Kidney capillary endothelial cell (primary cell): ENCODE data around the gene TRAPPC3.
"Not testable (repeated sequence)": the region's sequence is repeated elsewhere in the genome, so short reads cannot be mapped to it uniquely, and the experiment has no call there.

Source experiments
- DNase-seq: peaks from one replicate; pipeline ENCODE4 v3.0.0-alpha.2; 2018; ENCODE audit warnings: low spot score

Gene TRAPPC3

DNA sequence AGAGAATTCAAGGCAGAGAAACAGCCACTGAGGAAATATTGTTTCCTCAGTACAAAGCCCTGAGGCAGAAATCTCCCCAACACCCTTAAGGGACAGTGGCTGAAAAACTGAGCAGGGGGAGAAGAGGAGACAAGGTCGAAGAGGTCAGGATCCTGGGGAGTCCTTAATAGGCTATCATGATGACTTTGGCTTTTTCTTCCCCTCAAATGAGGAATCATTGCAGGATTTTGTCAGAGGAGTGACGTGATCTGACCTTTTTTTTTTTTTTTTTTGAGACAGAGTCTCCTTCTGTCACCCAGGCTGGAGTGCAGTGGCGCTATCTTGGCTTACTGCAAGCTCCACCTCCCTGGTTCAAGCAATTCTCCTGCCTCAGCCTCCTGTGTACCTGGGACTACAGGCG, 16.9 kb upstream of the TRAPPC3 start:
- no peak for DNase-seq

DNA sequence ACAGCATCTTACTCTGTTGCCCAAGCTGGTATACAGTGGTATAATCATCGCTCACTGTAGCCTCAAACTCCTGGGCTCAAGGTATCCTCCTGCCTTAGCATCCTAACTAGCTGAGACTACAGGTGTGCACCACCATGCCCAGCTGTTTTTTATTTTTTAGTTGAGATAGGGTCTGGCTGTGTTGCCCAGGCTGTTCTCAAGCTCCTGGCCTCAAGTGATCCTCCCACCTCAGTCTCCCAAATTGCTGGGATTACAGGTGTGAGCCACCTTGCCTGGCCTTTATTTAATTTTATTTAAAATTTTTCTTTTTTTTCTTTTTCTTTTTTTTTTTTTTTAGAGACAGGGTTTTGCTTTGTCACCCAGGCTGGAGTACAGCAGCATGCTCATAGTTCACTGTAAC, 15.9 kb upstream of the TRAPPC3 start:
- no peak for DNase-seq

DNA sequence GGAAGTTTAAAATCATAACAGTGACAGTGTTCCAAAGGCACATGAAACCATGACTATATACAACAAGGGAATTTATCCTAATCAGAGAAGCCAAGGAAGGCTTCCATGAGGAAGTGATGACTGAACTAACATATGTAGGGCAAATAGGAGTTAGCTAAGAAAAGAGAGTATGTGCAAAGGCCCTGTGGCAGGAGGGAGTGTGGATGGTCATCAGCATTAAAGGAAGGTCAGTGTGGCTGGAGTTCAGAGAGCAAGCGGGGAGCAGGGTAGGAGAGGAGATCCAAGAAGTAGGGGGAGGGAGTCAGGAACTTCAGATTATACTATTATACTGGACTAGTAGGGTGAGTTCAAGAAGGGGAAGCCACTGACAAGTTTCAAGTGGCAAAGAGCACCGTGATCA, 15.1 kb upstream of the TRAPPC3 start:
- no peak for DNase-seq

DNA sequence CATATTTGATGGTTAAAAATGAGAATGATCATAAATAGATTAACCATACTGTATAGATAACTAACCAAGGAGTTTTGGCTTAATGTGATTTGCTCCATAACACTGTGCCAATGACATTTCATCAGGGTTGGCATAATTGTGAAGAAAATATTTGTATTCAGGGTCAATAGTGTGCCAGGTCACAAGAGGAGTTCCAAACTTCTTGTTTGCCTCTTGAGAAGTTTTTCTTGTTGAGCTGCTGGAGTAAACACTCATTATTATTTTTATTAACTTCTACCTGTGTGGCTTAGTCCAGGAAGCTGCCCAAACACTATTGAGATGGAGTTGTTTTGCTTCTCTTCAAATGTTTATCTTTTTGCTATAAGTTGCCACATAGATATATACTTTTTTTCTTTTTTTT, 14.1 kb upstream of the TRAPPC3 start:
- no peak for DNase-seq

DNA sequence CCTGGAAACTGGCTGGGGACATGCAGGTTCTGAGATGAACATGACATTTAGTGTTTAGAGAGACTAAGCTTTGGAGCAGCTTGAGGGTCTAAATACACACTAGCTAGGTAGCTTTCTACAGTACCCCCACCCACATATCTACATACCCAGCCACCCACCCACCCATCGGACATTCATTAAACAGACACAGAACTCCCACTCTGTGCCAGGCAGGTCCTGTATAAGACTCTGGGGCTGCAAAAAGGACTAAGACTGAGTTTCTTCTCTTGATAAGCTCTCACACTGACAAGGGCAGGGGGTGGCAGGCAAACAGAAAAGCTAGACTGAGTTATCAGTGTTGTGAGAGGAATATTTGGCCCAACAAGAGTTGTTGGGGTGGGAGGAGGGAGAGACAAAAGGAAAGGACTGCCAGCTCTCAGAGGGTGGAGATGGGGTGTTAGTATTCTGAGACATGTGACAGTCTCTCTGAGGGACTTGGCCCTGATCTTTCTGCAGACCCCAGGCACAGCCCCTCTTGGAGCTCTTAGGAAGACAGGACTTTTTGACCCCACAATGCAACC, 13.5 kb upstream of the TRAPPC3 start:
- DNase-seq, result no peak

DNA sequence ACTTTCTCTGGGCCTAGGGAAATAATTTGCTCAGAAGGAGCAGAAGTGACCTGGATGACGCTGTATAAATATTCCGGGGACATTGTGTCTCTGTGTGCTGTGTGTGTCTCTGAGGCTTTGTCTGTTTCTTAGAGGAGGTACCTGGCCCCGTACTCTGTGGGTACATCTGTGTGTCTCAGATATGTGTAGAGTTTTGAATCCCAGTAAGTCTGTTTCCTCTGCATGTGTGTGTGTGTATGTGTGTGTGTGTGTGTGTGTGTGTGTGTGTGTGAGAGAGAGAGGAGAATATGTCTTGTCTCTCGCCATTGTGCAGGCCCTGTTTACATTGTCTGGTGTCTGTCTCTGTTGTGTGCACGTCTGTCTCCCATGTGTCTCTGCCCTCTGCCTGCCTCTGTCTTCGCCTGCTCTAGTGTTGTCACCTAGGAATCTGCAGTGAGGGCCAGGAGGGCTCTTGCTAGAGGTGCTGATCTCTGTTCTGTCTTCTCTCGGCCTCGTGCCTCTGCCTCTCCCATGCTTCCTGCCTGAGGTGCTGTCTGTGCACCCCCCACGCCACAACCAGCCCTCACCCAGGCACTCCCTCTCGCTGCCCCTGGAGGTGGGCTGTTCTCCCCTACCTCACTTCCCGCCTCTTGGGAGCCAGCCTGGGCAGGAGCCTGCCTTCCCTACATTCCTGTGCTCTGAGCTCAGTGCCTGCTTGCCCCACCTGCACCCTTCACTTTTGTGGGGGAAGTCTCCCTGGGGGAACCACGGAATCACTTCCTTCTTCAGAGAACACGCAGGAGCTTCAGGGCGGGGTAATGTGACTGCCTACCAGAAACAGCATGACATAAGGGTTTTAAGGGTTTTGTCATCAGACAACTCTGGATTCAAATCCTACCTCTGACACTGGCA, 12.6 kb upstream of the TRAPPC3 start:
- DNase-seq, result no peak

DNA sequence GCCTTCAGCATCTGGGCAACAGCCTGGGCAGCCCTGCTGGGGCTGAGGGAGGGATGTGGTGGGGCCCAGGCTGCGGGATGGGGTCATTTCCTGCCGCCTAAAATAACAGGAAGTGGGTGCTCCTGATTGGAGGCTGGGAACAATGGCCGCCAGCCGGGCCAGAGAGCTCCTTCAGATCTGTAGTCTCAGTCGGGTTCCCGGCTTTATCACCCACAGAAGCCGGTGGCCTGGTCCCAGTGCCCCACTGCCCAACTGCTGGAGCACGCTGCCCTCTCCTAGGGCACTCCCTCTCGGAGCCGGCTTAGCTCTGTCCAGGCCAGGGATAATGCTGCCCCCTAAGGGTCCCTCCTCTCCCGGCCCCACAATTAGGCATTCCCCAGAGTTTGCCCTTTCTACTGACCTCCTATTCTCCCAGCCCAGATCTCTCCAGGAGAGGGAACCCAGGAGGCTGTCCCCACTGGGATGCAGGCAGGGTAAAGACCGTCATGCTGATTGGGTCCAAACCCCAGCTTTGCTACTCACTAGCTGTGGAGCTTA, 11.7 kb upstream of the TRAPPC3 start:
- no peak for DNase-seq

DNA sequence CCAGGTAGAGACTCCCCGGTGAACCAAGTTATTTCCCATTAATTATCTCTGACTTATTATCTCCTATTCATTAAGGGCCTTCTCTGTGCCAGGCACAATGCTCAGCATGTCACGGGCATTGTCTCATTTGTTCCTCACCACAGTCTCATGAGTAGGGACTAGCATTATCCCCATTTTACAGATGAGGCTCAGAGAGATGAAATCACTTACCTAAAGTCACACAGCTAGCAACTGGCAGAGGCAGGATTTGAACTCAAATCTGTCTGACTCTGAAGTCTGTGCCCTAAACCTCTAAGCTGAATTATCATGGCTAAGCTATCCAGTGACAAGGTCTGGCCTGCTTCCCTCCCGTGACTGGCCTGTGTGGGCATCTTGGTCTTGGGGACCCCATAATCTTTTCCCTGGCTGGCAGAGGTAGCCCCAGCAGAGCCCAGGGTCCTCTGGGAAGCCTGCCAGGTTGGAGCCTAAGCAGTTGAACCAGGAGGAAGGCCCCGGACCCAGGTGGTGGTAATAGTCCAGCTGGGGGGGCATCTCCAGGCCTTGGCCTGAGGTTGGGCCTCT, 11.2 kb upstream of the TRAPPC3 start:
- DNase-seq, result no peak

DNA sequence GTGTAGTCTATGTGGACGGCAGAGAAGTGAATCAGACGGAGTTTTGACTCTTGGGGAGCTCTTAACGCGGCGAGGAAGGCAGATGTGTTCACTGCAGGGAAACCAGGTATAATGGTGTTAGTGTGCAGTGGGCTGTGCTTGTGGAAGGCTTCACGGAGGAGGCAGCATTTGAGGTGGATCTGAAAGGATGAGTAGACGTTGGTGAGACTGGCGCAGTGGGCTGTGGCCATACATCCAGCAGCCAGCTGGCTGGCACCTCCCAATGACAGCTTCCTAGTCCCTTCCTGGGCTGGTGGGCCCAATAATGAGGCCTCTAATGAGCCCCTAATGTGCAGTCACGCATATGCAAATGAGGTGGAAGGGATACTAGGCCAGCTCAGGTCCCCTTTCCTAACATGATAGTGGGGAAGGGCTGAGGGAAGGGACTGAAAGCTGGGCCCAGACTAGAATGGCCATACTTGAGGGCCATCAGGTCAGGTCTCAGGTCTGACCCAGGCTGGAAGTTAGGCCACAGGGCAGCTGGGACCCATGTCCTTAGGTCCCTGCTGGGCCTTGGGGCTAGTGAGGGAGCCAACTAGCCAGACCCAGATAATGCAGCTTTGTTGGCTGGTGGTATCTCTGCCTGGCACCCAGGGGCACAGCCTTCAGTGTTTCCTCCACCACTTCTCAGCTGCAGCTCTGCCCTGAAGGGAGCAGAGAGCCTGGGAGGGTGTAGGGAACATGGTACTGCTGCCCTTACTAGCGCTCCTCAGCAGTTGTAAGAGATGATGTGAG, 10.5 kb upstream of the TRAPPC3 start:
- DNase-seq, result no peak

DNA sequence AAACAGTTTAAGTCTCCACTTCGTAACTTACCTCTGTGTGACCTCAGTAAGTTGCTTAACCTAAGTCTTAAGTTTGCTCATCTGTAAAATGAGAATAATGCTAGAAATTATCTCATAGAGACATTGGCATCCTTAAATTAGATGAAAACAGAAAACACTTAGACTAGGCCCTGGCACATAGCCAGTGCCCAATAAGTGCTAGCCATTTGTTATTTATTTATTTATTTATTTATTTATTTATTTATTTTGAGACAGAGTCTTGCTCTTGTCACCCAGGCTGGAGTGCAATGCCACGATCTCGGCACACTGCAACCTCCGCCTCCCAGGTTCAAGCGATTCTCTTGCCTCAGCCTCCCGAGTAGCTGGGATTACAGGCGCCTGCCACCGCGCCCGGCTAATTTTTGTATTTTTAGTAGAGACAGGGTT, 9.6 kb upstream of the TRAPPC3 start:
- not testable (repeated sequence) for DNase-seq

DNA sequence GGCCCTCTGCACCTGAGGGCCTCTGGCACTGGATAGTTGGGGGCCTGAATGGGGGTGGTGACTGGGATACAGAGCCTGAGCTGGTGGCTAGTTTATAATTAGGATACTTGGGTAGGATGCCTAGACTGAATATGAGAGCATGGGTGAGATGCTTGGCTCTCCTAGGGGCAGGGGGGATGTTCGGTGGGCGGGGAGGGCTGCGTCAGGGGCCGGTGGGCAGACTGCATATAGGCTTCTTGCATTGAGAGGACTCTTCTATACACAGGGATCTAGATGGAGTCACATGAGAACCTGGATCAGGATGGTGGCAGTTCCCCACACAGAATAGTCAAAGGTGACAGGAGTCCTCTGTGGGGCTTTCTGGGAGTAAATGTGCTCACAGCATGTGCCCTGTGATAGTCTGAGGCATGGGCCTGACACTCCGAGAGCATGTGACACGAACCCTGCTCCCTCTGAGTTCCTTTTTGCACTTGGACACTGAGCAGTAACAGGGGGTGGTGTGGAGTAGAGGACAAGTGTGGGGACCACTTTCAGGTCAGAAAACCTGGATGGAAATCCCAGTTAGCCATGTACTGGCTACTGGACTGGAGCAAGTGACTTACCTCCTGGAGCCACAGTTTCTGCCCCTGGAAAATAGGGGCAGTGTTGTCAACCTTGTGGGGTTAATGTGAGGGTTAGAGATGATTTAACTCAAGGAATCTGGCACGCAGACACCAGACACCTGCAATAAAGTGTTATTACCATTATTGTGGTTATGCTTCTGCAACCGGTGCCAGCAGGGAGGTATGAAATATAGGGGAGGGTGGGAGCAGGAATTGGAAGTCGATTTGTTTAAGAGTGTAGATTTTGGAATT, 8.9 kb upstream of the TRAPPC3 start:
- no peak for DNase-seq

DNA sequence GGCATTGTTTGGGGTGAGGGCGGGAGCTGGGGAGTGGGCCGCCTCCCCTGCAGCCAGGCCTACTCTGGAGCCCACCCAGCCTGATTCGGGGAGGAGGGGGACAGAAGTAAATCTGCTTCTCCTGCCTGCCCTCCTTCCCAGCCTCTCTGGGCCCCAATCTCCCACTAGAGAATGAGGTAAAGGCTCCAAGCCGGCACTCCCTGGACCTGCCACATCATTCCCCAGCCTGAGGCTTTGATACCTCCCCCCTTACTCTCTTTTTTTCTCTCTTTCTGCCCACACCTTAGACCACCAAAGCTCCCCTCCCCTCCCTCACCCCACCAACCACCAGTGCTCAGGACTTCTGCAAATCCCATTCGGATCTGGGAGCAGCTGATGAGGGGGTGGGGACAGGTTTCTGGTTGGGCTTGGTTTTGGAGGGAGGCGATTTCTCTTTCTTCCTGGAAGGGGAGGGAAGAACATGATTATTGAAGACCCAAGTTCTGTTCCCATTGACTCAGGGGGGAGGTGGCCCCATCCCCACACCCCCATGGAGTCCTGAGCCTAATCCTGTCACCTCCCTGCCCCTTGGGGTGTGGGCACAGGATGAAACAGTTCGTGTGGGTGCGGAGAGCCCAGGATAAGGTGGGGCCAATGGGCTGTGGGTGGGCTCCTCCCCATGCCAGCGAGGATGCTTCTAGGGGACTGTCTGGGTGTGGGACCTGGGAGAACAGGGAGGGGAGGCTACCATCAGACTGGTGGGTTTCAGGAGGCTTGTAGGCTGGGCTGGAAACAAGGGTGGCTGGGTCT, 8.0 kb upstream of the TRAPPC3 start:
- DNase-seq, result no peak

DNA sequence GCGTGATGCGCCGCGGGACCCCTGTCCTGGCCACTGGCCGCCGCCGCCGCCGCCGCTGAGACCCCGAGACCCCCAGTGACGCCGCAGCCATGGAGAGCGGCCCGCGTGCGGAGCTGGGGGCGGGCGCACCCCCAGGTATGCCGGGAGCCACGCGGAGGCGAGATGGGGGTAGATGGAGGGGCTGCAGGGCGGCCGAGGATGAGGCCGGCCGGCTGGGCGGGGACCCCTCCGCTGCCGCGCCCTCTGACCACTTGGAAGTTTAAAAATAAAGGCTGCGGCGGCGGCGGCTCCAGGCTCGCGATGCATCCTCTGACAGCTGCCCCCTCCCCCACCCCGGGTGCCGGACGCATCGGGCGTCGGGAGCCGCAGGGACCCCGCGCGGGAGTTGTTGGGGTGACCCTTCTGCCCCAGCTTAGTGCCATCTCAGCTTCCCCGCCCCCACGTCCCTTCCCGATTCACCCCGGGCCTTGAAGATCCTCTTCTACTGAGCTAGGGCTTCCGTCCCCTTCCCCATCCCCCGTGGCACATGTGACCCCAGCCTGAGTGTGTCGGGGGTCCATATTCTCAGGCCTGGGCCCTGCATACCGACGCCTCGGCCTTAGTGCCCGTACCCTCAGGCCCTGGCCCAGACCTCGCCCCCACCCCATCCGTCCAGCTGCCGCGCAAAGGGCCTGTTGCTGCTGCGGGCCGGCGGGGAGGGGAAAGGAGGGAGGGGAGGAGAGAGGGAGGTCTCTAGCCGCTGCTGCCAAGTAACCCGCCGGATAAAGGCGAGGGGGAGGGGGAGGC, 7.2 kb upstream of the TRAPPC3 start:
- DNase-seq, result no peak

DNA sequence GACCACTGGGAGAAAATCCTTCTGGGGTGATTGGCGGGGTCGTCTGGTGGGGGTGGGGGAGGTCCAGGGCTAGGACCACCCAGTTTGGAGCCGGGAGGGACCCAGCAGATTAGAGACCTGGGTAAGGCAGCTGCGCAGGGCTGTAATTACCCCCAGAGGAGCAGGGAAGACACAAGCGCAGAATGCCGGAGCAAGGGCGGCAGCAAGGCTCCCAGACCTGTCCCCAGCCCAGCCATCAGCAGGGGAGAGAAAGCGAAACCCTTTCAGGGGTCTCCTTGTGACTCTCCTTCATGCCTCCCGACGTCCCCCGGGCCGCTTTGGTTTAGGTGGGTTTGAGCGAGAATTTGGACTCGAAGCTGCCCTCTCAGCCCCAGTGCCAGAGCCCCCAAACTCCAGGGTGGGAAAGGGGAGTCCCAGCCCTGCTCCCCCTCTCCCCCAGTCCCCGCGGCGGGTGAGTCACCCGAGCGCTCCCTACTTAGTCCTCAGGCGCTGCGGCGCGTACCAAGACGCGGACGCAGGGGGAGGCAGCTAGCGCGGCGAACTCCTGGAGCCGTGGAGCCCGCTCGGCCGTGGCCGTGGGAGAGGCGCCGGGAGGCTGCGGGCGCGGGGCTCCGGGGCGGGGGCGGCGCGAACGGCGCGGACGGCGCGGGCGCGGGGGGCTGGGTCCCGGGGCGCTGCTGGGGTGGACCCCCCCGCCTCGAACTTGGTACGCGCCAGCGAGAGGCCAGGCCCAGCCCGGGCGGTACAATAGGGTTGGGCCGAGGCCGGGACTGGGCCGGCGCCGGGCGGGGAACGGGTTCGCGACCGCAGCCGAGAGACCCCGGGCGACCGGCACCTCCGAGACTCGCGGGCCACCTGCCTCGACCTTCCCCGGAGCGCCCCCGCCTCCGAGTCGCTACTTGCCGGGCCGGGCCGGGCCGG, 6.4 kb upstream of the TRAPPC3 start, which contains the start of gene MAP7D1:
Gene MAP7D1, plus strand, starts transcription at position 753 of the 921 bp plus-strand sequence. CDS start 258 bp downstream, outside the sequence.
- DNase-seq, result no peak

DNA sequence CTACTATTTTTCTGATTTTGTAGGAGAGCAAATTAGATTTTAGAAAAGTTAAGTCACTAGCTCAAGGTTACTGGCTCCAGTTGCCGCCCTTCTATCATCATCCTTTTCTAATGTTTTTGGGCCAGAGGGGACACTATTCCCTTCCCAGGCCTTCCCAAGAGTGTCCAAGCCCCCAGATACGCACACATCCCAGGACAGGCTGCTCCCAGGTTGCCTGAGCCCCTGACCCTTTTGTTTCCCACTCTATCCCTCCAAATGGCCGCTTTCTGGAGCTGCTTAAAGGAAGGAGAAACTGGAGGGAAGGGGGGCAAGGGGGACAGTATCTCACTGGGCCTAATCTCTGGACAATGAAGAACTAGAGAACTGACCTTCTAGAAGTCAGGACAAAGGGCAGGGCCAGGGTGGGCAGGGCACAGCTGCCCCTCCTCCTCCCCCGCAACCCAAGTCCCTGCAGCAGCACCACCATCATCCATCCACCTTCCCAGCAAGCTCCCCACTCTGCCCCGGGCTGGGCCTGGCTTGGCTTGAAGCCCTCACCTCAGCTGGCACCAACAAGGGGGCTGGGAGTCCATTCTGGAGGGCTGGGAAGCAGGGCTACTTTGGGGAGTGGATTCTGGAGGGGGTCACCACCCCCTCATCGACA, 5.6 kb upstream of the TRAPPC3 start:
- DNase-seq, result no peak

DNA sequence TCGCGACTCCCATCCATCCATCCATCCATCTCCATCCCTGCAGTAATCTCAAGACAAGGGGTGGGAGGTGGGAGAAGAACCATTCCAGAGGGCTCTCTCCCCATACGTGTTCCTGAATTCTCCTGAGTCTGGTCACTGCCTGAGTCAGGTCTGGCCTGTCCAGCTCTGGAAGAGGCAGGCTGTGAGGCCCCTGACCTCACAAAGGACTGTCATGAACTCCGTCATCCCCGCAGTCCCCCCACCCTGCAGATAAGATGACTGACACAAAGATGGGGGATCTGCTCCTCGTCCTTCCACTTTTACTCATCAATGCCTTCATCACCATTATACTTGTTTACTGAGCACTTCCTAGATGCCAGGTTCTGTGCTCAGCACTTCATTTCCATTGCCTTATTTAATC, 5.0 kb upstream of the TRAPPC3 start:
- no peak for DNase-seq

DNA sequence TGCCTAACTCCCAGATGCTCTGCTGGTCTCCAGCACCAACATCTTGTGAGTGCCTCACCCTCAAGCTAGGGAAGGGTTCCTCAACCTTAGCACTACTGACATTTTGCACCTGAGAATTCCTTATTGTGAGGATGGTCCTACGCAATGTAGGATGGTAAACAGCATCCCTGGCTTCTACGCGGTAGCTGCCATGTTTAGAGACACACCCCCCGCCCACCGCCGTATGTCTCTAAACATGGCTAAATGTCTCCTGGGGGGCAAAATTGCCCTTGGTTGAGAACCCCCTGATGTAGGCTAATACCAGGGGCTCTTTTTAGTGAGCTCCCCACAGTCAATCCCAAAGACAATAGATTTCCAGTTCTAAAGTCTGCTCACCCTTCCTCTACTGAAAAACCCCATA, 4.2 kb upstream of the TRAPPC3 start:
- no peak for DNase-seq

DNA sequence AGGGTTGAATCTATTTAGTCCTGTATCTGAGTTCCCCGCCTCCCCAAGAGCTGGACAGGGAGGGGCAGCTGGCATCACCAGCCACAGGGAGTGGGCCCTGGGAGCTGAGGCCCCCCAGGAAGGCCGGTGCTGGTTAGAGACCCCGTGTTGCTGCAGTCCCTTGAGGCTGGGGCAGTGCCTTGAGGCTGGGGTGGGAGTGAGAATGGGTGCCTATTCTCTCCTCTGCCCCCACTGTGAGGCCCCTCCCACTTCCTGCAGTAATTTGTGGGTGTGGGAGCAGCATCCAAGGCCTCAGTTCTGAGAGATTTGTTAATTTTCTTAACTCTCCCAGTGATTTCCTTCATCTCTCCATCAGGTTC, 2.5 kb upstream of the TRAPPC3 start:
- no peak for DNase-seq
